ENCODE data around the gene DIO3.
"Not testable (repeated sequence)": the region's sequence is repeated elsewhere in the genome, so short reads cannot be mapped to it uniquely, and the experiment has no call there.

DIO3 gene

GRCh38 chr14:101543814-101544213 is 17.5 kb upstream of the DIO3 start:
- DNase-seq, result no peak

- no peak for DNase-seq
Measured at GRCh38 chr14:101544550-101544949, 16.7 kb upstream of the DIO3 start.

DNA sequence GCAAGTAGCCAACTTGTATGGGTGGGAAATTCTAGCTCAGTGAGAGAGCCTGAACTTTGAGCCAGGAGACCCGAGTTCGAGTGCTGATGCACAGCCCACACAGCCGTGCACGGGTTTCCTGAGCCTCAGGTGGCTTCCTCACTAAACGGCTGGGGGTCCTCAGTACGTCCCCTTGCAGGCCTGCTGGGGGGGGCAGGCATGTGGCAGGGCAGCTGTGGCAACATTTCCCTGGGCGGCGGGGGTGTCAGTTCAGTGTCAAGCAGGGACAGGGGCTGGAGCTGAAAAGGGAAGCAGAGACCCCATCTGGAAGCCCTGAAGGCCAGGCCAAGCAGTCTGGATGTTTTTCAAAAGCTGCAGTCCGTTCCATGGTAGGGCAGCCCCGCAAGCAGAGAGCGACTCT is 14.6 kb upstream of the DIO3 start:
- DNase-seq, result no peak

GRCh38 chr14:101547107-101547738 is 14.1 kb upstream of the DIO3 start:
- DNase-seq, result no peak

- DNase-seq, result no peak
Measured at GRCh38 chr14:101547961-101548669, 13.2 kb upstream of the DIO3 start.

DNA sequence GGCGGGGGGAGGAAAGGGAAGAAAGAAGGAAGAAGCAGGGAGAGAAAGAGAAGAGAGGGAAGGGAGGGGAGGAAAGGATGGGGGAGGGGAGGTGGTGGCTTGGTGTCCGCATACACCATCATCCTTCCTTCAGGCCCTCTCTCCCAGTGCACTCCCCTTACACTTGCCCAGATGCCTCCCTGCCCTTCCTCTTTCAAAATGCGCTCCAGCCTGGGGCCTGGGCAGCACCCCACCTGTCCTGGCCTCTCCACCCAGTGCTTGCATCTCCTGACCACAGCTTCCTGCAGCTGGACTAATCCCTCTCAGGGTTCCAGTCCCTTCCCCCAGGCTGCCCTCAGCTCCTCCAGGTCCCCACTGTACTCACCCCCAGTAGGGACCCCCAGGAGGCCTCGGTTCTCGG is 12.6 kb upstream of the DIO3 start:
- DNase-seq, result no peak

DNA sequence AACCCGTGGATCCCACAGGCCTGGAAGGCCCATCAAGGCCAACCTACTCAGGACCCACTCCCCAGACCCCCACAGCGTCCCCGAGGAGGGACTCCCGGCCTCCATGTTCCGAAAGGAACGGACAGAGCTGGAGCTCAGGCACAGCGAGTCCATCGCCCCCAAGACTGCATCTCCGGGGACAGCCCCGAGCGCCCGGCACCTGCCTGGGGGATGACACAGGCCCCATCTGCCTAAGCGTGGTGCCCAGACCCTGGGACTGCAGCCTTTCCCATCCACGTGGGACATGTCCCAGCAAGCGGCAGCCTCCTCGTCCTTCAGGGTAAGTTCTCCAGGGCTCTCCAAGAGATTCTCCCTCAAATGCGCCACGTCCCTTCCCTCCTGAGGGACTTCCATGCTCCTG is 12.1 kb upstream of the DIO3 start:
- DNase-seq, result no peak

- not testable (repeated sequence) for DNase-seq
Measured at GRCh38 chr14:101550202-101550912, 10.9 kb upstream of the DIO3 start.

DNA sequence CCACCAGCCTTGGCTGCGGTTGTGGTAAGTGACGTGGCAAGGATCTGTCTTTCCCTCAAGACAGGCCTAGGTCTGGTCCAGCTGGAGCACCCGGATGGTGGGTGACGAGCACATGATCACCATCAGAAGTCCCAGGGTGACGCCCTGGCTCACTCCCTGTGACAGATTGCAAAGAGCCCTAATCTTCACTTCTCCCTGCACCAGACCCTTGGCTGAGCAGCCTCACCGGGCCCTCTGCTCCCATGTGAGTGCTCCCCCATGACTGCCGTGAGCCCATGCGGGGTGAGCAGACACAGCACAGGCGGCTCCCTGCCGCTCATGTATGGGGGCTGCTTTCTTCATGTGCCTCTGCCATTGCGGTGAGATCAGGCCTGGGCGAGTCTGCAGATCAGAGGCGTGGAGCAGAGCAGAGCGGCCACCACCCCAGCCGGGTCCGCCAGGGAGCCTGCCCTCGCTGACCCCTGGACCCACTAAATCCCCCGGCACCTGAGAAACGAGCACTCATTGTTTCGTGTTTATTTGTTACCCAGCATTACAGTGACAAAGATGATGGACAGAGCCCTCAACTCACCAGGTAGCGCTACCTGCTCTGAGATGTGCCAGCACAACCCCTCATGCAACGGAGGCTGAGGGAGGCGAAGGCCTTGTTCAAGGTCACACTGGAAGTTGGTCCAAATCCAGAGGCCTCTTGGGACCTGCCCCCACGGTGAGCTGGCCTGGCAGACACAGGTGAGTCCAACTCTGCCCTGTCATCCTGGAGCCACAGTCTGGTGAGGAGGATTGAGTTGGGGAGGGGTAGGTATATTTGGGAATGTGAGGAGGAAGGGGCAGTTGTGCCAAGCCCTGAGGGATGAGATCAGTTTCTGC is 9.3 kb upstream of the DIO3 start:
- no peak for DNase-seq

GRCh38 chr14:101552786-101553231 is 8.5 kb upstream of the DIO3 start:
- no peak for DNase-seq

DNA sequence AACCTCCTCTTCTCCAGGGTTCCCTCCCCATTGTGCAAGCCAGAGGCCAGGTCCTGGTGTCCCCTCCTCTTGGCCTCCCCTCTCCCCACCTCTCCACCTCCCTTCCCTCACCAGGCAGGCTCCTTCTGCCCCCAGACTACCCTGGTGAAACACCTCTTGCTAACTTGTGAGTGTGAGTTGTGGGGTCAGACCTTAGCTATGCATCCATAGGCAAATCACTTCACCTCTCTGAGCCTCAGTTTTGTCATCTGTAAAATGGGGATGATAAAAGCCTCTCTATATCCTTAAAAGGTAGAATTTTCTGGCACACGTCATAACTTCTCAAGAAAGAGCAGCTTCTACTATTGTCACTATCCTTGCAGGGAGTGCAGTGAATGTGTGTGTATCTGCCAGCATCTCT is 7.9 kb upstream of the DIO3 start:
- no peak for DNase-seq

GRCh38 chr14:101553931-101554330 is 7.4 kb upstream of the DIO3 start:
- DNase-seq, result no peak

DNA sequence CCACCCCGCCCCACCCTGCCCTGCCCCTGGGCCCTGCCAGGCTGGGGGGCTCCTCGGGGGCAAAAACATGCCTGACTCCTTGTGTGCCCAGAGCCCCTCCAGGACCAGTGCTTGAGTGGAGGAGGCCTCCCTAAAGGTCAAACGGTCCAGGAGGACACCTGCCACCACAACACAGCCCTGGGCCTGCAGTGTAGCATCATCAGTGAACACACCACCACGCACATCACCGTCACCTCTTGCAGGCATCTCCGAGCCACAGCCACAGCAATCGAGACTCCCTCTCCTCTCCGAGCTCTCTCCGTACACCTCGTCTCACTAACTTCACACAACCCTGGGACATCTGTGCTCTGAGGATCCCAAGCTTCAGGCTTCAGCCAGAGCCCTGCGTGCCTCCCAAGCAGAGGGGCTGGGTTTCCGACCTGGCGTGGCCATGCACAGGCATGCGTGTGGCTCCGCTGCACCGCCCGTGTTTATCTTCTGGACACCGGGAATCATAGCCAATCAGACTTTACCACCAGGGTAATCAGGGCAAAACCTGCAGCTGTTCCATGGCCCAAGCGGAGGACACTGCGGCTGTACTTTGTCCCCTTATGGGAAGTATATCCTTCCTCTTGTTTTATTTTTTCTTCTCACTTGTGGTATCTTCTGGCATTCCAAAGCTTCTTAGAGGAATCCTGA is 6.2 kb upstream of the DIO3 start:
- no peak for DNase-seq

- DNase-seq, result not testable (repeated sequence)
Measured at GRCh38 chr14:101555669-101556043, 5.6 kb upstream of the DIO3 start.

GRCh38 chr14:101556131-101556530 is 5.2 kb upstream of the DIO3 start:
- DNase-seq, result no peak

DNA sequence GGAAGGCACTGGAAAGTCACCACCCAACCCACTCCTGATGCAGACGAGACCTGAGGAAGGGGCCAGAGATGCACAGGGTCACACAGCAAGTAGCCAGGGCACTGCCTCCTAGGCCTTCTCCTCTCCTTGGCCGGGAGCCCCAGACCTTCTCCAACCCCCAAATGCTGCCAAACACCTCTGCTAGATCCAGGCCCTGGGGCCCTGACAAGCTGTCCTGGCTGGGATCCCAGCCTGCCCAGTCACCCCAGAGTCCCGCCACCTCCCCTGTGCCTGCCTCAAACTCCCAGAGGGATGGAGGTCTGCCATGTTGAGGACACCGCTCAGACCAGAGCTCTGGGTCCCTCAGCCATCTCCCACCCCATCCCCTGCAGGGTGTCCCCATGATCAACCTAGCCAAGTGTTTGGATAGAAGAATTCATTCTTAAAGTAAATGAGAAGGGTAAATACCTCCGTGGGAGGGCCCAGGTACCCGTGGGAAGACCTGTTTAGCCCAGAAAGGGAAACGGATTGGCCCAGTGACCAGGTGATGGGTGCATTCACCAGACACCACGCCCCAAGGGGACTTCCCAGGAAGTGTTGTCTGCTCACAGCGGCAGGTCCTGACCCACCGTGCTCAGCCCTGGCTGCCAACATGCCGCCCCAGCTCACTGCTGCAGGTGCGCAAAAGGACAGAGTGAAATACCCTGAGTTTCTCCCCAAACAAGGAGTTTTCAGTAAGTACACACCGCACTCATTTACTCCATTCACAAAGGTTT is 4.6 kb upstream of the DIO3 start:
- DNase-seq, result no peak

DNA sequence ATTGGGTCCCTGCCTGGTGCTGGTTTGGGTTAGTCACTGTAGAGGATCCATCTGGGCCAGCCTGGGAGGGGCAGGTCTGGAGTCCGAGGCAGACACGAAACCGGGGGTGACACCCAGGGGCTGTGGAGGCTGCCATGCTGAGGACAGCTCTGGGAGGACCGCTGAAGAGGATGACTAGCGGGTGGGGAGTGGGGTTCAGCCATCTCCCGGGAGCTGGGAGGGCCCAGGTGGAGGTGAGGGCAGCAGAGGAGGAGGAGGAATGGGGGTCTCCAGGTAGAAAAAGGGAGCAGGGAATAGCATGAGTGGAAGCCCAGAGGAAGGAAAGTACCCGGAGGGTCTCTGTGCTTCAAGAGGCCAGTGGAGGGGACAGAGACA is 4.0 kb upstream of the DIO3 start:
- no peak for DNase-seq

DNA sequence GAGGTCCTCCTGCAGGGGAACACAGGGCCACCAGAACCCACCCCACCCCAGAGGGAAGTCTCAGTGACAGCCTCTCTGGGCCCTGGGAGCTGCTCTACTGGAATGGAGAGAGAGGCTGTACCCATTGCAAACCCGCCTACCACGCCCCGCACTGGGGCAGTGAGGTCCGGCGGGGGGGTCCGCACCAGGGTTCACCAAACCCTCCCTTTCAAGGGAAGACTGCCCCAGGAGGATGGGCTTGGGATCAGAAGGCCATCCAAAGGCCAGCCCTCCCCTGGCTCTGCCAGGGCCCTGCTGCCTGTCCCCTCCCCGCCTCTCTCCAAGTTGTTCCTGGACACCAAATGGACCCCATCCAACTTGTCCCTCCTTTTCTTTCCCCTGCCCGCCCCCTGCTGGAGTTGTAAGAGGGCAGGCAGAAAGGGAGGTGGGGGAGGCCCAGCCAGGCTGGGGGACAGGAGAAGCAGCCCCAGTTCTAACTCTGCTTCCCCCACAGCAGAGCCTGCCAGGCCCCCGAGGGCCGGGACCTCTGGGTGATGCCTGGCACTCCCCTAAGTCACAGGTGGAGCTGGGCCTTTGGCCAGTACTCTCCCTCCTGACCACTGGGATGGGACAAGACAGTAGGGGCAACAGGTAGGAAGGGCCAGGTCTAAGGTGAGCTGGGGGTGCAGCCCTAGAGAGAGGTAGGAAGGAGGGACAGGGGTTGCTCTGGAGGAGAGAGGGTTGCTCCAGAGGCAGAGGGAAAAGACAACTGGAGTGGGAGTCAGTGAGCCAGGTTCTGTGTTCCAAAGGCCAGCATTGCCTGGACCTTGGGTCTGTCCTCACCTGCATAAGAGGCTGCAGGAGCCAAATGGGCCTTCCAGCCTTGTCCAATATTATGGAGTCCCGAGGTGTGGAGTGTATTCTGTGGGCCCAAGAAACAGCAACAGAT is 3.2 kb upstream of the DIO3 start:
- no peak for DNase-seq

- no peak for DNase-seq
Measured at GRCh38 chr14:101558739-101559240, 2.5 kb upstream of the DIO3 start.

- no peak for DNase-seq
Measured at GRCh38 chr14:101559250-101559623, 2.1 kb upstream of the DIO3 start.

Measured in SHP77 (cell line).